Measurements from ENCODE around the gene ERCC3.

Gene ERCC3

DNA sequence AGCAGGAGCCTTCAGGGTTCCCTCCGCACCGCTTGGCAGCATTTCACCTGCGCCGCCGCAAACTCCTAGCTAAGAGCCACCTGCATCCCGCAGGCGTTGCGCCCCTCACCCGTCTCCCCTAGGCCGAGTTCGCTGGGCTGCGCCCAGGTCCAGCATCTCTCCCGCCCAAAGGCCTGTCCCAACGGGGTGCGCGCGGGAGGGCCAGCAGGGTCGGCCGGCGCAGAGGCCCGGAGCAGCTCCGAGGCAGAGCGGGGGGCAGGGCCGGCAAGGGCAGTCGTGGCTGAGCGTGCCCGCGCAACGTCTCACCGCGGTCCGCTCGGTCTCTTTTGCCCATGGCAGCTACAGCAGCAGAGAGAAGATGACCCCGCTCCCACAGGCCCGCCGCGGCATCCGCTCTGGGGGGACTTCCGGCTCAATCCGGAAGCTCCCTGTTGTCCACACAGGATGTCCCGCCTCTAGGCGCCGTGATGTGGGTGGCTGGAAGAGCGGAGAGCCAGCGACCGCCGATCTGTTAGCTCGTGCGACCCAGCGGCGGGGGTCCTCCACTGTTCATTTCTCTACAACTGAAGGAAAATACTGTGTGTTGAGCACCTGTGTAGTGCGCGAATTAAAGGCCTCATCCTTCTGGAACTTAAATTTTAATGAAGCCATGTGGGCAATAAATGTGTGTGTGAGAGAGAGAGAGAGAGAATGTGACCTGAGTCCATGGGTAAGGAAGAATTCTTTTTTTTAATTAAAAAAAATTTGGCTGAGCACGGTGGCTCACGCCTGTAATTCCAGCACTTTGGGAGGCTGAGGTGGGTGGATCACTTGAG lies at the start of gene ERCC3:
Gene ERCC3, minus strand, starts transcription at position 397 of the 815 bp plus-strand sequence. Its CDS starts 63 bp downstream, at position 334.
- ATAC-seq = peak; percentile 97 to 99

DNA sequence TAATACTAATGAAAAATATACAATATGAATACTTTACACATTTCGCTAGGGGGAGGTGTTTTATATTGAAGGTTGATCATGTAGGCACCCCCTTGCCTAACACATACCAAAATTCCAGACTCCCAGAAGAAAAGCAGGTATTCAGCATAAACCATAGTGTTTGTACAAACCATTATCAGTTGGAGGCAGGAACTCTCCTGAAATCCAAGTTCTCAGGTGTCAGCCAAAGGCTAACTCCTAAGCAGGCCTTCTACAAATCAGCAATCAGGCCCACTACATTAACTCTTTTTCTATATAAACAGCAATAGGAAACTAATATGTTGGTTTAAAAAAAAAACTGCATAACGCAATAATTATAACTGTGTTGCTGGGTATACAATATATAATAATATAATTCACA lies 49.3 kb upstream of the ERCC3 start:
- no peak for ATAC-seq

DNA sequence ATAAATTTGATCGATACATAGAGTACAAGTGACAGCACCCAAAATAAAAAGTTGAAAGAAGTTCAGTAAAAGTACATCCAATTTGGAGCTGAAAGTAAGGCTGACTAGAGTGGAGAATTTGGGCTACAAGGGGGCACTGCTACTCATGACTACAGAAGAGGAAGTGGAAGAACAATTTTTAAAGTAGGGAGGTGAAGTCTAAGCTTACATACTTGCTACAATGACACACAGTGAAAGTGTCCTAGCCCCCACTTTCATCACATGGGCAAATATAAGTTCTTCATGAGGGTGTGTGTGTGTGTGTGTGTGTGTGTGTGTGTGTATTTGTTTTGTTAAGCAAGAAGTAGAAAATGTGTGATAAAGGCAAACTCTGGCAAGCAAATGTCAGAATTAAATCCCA lies 48.2 kb upstream of the ERCC3 start:
- ATAC-seq = no peak

DNA sequence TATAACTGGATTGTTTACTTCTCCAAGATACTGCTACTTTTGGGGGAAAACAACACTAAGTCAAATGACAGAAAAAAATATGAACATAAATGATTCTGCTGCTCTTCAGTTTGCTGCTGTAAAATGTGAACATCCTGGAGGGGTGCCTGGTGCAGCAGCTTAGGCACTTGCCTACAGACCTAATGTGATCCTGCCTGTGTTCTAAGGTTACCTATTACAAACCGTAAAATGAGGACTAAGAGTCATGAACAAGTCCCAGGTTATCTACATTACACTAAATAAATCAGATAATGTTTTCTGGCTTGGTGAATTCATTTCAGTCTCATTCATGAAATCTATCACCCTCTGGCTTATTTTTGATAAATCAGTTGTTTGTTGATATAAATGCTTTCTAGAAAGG lies 38.4 kb upstream of the ERCC3 start:
- no peak for ATAC-seq

DNA sequence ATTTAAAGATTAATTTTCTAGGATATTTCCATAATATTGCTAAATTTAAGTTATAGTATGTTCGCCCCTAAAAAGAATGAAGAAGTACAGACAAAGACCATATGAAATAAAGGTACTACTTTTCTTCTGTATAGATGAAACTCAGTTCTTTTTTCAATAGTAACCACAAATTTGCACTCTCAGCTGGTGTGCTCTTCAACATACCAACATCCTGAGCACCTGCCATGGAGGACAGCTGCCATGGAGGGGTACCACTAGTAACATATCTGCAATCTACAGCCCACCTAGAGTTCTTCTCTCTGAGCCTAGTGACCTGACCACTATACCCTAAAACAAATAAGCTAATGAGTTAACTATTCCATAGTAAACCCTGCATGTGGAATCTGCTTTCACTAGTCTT lies 36.8 kb upstream of the ERCC3 start:
- ATAC-seq = no peak

DNA sequence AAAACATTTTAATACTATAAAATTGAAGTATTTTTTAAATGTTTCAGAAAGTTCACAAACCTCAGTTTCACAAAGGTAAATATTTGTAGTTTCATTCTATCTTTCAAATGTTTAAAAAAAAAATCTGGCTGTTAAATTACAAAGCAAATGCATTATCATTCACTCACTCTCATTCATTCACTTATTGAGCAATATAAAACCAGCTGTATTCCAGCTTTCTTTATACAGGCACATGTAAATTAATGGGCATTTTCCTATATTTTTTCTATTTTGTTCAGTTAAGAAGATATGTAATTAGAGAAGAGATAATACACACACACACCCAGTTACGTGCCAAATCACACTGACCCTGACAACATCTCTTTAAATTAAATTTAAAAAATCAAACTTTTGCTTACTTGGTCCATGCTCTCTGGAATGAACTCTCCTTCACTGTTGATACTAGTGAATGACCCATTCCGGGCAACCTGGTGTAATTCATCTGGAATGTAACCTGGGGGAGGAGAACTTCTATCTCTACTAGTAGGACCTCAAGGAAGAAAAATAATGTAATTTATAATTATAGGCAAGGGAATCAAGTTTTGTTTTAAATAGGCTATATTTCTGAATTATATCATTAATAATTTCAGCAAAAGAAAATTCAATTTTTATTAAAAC lies 32.5 kb upstream of the ERCC3 start:
- ATAC-seq = no peak

DNA sequence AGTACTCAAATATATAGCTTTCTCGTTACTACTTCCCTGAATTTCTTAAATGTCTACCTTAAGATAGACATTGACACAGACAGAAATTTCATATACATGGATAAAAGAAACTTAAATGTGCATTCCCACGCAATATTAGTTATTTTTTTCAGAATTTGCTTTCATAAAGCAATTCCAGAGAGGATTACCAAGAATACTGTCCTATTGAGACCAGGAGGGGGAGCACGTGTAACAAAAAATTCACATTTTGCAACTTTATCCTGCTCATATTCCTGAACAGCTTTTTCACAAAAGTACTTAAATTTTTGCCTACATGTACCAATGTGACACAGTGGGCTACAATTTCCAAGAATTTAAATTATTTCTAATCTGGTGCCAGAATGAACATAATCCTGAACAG lies 30.7 kb upstream of the ERCC3 start:
- ATAC-seq = no peak

DNA sequence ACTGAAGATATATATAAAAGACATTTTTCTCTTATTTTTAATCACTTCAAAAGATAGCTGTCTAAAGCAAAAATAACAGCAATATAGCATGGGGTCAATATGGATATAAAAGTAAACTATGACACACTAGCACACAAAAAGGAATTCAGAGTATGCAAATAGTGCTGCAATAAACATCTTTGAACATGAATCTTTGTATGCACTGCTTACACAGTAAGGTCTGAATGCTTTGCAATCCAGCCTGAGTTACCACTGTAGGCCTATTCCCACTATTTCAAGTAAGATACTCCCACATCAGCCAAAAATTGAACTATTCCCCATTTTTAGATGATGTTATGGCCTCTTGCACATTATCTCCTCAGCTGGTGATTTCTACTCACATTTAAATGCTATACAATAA lies 27.4 kb upstream of the ERCC3 start:
- no peak for ATAC-seq

DNA sequence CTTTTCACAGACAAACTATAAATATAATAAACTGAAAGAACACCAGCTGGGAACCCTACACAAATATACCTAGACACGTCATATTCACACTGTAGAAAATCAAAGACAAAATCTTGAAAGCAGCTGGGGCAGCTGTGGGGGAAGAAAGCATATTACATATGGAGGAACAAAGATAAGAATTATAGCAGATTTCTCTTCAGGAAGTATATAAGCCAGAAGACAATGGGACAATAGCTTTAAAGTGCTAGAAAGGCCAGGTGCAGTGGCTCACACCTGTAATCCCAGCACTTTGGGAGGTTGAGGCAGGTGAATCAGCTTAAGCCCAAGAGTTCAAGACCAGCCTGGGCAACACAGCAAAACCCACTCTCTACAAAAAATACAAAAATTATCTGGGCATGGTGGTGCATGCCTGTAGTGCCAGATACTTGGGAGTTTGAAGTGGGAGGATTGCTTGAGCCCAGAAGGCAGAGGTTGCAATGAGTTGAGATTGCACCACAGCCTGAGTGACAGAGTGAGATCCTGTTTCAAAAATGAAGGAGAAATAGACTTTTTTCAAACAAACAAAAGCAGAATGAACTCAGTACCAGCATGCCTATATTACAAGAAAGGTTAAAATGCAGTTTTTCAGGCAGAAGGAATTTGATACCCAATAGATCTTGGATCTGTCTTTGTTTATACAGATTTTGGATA lies 26.8 kb upstream of the ERCC3 start:
- no peak for ATAC-seq

DNA sequence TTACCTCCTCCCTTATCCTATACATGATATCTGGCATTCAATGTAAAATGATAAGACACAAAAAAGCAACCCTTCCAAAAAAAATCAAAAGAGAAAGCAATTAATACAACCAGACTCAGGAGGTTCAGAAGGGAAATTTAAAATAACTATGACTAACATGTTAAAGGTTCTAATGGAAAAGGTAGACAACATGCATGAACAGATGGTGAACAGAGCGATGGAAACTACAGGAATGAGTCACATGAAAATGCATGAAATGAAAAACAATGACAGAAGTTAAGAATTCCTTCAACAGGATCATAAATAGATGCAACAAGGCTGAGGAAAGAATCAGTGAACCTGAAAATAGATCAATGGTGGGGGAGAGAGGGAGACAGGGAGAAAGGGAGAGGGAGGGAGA lies 26.1 kb upstream of the ERCC3 start:
- ATAC-seq = peak in 1 of 2 donors; percentile 24

DNA sequence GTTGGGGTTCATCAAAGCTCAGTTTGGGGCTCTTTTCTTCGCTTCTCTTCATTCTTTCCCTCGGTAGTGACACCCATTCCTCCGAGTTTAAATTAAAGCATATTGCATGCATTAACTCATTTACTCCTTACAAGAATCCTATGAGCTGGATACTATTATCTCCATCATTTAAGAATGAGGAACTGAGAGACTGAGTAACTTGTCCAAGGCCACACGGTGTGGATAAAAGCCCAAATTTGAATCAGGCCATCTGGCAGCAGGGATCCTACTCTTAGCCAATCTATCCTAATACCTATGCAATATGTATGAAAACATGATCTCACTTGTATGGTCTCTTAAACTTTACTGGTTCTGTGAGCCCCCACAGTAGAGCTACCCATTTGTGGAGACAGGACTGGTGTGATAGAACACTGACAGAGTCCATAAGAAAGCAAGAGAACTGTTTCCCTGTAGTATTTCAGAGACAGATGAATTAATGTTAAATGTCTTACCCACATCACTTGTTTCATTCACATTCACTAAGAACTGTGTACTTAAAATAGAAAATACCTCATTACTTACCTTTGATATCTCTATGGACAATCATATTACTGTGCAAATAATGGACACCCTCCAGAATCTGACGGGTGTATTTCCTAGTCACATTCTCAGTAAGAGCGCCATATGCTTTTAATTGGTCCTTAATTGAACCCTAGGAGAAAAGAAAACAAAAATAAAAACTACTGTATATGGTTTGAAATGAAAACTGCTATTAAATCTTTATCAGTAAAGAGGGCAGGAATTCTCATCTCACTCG lies 20.4 kb upstream of the ERCC3 start:
- no peak for ATAC-seq

DNA sequence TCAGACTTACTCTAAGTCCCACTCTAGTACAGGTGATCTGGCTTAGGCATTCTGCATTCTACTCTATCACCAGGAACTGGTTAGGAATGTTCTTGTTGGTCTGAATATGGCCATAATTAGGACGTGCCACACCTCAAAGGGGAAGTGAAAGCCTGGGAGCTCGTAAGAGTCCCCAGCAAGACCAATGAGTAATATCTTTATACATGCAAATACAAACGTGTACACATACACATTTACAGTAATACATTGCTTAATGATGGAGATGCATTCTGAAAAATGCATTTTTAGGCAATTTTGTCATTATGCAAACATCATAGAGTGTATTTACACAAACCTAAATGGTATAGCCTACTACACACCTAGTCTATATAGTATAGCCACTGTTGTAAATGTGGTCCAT lies 19.5 kb upstream of the ERCC3 start:
- ATAC-seq = no peak

DNA sequence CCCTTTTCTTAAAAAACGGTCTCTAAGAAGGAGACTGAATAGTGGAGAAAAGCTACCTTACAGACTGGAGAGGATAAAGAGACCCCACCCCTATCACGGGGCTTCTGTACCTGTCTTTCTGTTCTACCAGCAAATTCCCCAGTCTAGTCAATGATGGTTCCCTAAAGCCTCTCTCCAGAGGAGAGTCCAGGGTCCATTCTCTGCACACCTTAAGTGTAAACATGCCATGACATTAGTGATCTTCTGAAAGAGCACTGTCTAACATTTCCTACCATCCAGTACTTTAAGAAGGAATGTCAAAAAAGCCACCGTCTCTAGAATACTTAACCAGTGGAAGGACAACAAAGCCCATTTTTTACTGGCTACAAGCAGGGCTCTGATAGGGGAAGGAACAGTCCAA lies 17.0 kb upstream of the ERCC3 start:
- no peak for ATAC-seq

DNA sequence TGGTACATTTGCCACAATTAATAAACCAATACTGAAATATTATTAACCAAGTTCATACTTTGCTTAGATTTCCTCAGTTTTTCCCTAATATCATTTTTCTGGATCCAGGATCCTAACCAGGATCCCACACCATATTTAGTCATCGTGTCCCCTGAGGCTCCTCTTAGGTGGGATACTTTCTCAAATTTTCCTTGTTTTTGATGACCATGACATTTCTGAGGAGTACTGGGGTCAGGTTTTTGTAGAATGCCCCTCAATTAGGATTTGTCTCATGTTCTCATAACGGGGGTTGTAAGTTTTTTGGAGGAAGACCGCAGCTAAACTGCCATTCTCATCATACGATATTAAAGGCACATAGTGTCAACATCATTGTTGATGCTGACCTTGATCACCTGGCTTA lies 15.5 kb upstream of the ERCC3 start:
- no peak for ATAC-seq

DNA sequence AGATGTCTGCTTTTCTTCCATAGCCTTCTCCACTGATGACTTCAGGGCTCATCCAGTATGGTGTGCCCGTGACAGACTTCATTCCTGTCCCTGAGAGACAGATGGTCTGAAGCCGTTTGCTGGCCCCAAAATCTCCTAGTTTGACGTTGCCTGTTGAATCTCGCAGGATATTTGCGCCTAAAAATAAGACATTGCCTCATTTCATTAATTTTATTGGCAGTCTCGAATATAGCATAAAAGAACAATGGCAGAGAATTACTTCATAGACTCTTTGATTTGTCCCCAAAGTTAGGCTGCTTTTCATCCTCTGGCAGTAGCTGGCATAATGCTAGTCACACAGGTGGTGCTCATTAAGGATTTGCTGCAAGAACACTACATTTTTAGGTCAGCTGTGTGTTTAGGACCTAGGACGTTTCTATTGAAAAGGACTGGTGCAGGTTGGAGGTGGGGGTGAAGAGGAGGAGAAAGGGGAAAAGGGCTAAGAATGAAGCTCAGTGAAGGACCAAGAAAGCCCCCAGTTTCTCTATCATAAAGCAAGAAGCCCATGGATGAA lies 14.7 kb upstream of the ERCC3 start:
- no peak for ATAC-seq

DNA sequence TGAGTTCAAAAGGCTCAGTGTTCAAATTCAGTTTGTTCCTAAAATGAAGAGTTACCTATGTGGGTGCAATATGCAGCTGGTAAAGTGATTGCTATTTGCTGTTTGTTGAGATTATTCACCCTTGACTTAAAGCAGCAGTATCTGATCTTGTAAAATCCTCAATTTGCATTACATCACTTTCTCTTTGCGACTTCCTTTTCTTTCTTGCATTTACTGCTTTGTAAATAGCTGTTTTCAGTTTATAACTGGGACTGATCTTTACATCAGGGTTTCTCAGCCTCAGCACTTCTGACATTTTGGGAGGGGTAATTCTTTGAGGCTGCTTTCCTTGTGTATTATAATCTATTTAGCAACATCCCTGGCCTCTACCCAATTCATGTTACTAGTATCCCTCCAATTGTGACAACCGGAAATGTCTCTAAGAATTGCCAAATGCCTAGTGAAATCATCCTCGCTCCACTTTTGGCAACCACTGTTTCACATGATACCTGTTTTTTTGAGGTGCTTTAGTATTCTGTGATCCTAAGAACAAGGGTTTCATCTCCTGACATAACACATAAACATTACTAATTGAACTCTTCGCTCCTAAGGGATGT lies 12.1 kb upstream of the ERCC3 start:
- no peak for ATAC-seq

DNA sequence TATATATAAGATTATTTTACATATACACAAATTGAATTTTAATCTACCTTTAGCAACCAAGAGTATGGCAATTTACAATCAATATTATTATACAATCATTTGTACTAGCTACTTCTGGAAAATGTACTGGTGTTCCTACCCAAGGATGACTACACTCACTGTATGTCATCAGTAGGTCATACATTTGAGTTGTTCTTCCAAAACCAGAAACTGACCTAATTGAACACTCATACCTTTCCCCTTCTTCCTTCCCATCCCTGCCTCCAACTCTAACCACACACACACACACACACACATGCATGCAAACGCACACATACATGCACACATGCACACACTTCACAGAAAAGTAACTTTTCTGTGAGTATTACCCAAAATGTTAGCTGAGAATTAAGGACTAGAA lies 8.2 kb upstream of the ERCC3 start:
- ATAC-seq = no peak

DNA sequence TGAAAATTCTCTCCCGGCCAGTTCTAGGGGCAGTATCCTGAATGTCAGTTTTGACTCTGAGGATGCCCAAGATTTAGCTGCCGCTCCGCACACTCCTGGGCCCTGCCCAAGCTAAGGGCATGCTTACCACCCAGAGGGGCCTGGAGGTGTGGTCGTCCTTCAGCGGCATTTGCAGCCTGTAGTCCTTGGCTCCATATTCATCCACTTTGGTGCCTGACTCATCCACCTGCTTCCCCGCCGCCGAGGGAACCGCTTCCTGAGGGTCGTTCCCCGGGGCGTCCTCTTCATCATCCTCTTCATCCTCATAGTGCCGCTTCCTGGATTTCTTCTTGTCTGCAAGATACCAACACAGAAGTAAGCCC lies 577 bp downstream of the ERCC3 start:
- no peak for ATAC-seq

DNA sequence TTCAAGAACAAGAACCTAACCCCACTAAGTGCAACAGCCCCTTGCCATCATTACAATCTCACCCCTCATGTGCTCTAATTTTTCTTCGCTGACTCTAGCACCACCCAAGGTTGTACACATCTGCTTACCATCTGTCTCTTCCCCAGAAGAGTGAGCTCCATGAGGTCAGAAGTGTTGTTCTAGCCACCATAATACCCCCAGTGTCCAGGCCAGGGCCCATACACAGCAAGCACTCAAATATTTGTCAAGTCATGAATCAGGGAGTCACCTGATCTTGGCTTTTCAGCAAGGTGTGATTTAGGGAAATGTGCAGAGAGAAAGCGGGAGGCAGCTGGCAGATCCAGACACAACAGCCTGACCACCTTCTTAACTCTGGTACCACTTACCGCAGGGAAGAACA lies 5.7 kb downstream of the ERCC3 start:
- ATAC-seq = no peak

DNA sequence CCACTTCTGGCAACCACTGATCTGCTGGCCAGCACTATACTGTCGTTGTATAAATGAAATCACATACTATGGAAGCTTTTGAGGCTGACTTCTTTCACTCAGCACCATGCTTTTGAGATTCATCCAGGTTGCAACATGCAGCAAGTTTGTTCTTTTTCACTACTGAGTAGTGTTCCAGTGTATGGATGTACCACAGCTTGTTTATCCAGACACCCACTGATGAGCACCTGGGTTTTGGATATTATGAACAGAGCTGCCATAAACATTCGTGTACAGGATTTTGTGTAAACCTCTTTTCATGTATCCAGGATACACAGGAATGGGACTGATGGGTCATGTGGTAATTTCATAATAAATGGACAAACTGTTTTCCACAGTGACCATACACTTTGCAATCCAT lies 10.7 kb downstream of the ERCC3 start:
- no peak for ATAC-seq

DNA sequence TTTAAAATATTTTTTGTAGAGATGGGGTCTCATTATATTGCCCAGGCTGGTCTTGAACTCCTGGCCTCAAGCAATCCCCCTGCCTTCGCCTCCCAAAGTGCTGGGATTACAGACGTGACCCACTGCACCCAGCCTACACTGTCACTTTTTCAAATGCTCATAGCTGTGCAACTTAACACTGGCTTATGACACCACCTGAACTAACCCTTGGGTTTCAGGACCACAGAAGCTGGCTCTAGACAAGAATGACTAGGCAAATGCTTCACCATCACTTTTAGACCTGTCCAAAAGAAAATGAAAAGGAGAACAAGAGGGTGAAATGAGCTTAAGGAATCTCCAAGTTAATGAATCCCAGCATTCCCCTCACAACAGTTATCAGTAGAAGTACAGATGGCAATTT lies 13.3 kb downstream of the ERCC3 start:
- no peak for ATAC-seq

DNA sequence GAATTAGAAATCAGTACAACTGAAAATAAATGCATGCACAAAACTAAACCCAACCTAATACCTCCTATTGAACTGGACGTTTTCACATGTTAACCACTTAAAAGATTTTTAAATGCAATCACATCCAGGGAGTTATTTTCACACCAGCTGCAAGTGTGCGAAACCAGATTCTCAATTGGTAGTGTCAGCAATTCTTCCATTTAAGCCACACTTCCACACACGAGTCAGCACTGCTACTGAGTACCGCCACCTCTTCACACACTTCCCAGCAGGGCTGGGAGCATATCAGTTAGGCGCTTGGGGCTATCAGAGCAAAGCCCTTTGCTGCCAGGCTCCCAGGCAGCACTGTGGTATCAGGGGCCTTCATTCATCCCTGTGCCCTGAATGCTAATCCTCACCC lies 14.2 kb downstream of the ERCC3 start:
- no peak for ATAC-seq

DNA sequence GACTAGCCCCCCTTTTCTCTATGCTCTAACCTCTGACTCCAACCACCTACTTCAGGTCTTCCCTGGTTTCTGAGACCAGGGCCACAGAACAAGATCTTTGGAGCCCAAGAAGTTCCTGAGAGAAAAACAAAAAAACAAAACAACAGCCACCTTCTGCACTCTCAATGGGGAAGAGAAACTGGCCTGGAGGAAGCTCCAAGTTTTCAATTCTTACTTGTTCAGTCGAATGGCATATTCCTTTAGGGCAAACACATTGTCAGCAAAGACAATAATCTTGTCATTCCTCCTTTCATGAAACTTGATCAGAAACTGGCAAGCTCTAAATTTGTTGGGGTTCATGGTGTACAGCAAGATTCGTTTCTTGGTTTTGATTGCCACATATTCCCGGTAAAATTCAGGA lies 15.0 kb downstream of the ERCC3 start:
- no peak for ATAC-seq
